Right forelimb (tissue), 1 donor: ENCODE measurements around the gene KCND2.

Experiments
- DNase-seq: peaks from one replicate; pipeline ENCODE4 v3.0.0-alpha.2; 2018

The KCND2 gene

GRCh38 chr7:120709252-120709971 is 436.4 kb downstream of the KCND2 start:
- no peak for DNase-seq

- no peak for DNase-seq
Measured at GRCh38 chr7:120709972-120710320, 437.0 kb downstream of the KCND2 start.

DNA sequence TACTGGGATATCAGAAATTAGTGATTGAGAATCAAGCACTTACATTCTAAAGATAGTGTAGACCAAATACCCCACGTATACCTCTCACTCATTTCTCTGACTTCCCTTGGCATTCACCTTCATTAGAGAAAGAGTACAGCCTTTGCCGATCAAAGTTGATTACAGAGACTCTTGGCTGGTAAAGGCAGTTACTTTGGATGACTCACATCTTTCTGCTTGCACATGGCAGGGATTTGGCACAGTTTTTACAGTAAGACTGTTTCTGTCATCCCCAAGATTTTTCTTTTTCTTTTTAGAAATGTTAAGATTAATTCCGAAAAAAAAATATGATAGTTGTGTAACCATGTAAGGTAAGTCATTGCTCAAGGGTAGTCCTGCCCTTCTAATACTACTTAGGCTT is 442.0 kb downstream of the KCND2 start:
- no peak for DNase-seq

DNA sequence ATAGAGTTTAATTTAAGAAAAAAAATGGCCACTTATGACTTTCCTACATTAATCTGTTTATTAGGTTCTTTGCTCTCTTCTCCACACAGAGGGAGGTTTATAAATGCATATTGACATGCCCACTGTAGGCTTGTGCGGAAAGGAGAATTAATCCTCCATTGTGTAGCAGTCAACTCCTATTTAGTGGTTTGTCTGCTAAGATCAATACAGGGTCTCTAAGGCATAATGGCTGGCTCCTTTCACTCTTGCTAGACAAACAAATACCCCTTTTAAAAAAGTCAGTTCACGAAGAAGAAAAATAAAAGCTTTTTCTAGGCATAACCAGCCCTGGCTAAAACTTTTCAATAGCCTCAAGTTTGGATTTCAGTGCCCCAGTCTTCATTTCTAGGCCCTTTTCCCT is 443.3 kb downstream of the KCND2 start:
- no peak for DNase-seq

GRCh38 chr7:120717166-120717565 is 444.2 kb downstream of the KCND2 start:
- DNase-seq, result no peak

- no peak for DNase-seq
Measured at GRCh38 chr7:120718361-120718760, 445.4 kb downstream of the KCND2 start.

- no peak for DNase-seq
Measured at GRCh38 chr7:120720317-120720716, 447.3 kb downstream of the KCND2 start.

GRCh38 chr7:120723465-120724385 is 450.8 kb downstream of the KCND2 start:
- DNase-seq, result no peak

GRCh38 chr7:120724448-120724847 is 451.5 kb downstream of the KCND2 start:
- no peak for DNase-seq

- no peak for DNase-seq
Measured at GRCh38 chr7:120724955-120725354, 452.0 kb downstream of the KCND2 start.

GRCh38 chr7:120725376-120726039 is 452.5 kb downstream of the KCND2 start:
- no peak for DNase-seq

- no peak for DNase-seq
Measured at GRCh38 chr7:120729245-120729644, 456.3 kb downstream of the KCND2 start.

- no peak for DNase-seq
Measured at GRCh38 chr7:120731271-120731670, 458.3 kb downstream of the KCND2 start.

GRCh38 chr7:120732256-120732655 is 459.3 kb downstream of the KCND2 start:
- no peak for DNase-seq

- no peak for DNase-seq
Measured at GRCh38 chr7:120733143-120733542, 460.2 kb downstream of the KCND2 start.

- no peak for DNase-seq
Measured at GRCh38 chr7:120733835-120734234, 460.9 kb downstream of the KCND2 start.

DNA sequence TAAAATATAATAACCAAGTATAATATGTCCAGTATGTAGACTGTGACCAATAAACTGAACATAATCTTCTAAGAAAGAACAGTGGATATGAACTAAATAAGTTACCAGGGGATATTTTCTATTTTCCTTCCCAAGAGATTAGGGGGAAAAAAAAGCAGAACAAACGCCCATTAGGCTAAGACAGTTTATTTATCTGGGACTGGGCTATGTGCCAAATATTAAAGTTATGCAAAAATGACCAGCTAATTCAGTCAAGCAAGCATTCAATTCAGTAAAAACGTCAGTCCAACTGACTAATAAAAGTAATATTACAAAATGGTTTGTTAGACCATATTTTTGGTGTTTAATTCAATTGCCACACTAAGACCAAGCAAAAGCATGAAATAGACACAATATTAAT is 462.8 kb downstream of the KCND2 start:
- no peak for DNase-seq

DNA sequence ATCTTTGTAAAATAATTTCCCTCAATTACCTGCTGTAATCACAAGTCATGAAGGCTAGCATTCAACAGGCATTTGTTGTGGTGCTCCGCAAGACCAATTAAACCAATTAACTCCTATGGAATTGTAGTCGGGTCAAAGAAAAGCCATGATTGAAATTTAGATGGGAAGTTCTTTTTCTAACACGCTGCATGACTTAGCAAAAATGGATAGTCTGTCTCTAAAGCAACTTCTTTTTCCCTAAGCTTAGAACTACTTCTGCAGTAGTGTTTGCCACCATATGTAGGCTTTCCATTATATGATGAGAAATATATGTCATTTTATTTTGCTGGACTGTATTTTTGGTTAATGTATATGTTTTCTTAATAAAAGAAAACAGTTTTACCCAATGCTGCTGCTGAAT is 465.8 kb downstream of the KCND2 start:
- DNase-seq, result no peak

DNA sequence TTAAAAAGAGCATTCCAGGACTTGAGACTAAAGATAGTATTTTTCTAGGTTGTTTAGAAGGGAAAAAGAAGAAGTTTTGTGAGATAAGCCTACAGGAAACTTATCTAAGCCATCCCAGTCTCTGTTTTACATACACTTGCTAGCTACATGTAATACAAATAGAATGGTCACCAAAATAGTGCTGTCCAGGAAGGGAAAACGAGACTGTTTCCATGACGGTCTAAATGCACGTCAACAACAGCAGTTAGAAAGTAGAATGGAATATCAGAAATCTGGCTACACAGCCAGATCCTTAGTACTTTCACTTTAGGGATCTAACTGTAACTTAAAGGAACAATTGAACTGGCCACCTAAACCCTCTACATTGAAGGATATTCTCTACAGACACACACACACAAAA is 467.4 kb downstream of the KCND2 start:
- no peak for DNase-seq

DNA sequence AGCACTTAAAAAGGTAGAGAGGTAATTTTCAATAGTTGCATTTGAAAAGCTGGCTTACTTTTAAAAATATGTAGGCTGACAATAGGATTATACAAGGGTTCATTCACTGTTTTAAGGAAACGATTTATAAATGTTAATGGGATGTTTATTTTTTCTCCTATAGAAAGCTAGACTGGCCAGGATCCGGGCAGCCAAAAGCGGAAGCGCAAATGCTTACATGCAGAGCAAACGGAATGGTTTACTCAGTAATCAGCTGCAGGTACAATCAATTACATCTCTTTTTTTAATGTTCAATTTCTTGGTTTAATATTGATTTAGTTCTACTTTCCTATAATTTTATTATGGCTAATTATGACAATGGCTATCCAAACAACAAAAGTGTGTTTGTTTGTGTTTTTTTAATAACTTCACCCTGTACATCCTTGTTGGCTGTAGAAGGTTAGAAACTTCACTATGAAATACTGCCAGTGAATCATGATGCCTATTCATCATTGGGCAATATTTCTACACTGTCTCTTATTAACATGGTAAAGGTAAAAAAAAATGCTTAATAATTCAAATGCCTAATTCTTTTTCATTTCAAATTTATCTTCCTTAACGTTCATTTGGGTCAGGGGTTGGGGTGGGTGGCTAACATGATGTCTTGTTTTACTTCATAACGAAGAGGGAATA is 468.5 kb downstream of the KCND2 start:
- DNase-seq, result no peak

DNA sequence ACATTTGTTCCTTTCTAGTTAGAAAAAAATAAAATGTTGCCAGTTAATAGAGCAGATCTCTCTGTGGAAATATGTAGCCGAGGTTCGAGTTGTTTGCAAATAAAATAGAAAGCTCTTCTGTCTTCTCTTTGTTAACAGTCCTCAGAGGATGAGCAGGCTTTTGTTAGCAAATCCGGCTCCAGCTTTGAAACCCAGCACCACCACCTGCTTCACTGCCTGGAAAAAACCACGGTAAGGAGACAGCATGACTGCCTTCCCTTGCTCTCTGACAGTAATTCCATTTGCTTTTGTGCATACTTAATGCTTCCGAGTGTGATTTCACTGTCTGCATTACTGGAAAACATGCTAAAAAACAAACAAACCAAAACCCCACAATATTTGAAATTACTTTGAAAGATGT is 469.4 kb downstream of the KCND2 start:
- no peak for DNase-seq

DNA sequence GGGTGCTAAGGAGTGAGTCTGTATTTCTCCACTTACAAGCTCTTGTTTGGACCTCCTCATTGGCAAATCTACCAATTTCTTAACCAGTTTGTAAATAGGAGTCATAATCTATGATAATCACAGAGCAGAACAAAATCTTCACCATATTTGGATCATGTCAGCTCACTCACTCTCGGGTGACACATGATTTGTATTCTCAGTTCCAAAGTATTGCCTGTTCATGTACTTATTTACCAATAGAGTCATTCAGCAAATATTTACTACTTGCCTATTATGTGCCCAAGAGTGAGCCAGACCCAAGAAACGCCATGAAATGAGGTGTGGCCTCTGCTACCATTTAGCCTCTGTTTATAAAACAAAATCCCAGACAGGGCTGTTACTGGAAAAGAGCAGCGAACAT is 470.2 kb downstream of the KCND2 start:
- no peak for DNase-seq

- no peak for DNase-seq
Measured at GRCh38 chr7:120760050-120760449, 487.1 kb downstream of the KCND2 start.
